K562 (cell line): Measurements from ENCODE around the gene DPH1. TPM values are rescaled to one million over a fixed set of nuclear protein-coding genes. Genes with fewer than 3 reads are reported as not detected.

Experiments used
- ATAC-seq: fragments of 200-7000 bp; cut with Tn5 transposase; 3 replicates; pipeline ENCODE4 v1.9.1; 2020; ENCODE audit warnings: moderate library complexity
- BruUV-seq: library from RNA; stranded (reverse); fragments of 400-500 nt; replicated peaks from 2 replicates; lab custom pipeline; 2021; lab: Mats Ljungman, UMichigan
- CTCF ChIA-PET: fragments of 300-600 bp; formaldehyde crosslinking; extraction: SDS; loops from one replicate; lab custom pipeline; 2021; ENCODE audit warnings: low intra/inter-chr PET ratio; lab: Yijun Ruan, JAX
- POLR2A ChIA-PET: fragments of 300-600, 350-650 bp; sonication (Branson Sonifier 250); formaldehyde crosslinking; extraction: SDS; loops from one replicate; lab custom pipeline; 2021; ENCODE audit warnings: antibody characterized with exemption, inconsistent platforms; lab: Yijun Ruan, JAX
- DNase-seq, 4 experiments: peaks; one replicate each; pipeline versions ENCODE4 v3.0.0 to v3.0.0-alpha.2; 2011 to 2018; ENCODE audit warnings: low spot score in 3 of 4, mixed read lengths in 3 of 4; ENCODE audit errors: extremely low read depth in 1 of 4
- FAIRE-seq: peaks from 2 replicates; lab custom pipeline; 2011; peaks lifted over from hg19 to GRCh38; lab: Jason Lieb, UNC
- H2AFZ ChIP-seq: 2 replicates; pipeline ENCODE4 v1.6.0; 2011; ENCODE audit warnings: low read depth, low read length, control low read depth, inconsistent platforms
- H3K27ac ChIP-seq: fragments of 200-600 bp; 3 replicates; pipeline ENCODE4 v1.8.0; 2011; ENCODE audit warnings: low read depth, mild to moderate bottlenecking, control low read depth, inconsistent platforms, low read length, moderate library complexity, mixed read lengths; ENCODE audit errors: extremely low read depth
- H3K27me3 ChIP-seq, 2 experiments: fragments of 300-600 bp in 1 of 2; 2 replicates in 1 of 2; 3 replicates in 1 of 2; pipeline versions ENCODE4 v1.6.0 to v1.8.0; 2011; ENCODE audit warnings: inconsistent platforms in 2 of 2, low read length in 2 of 2, mild to moderate bottlenecking in 1 of 2, mixed read lengths in 1 of 2, moderate library complexity in 1 of 2; ENCODE audit not compliant: control insufficient read depth in 2 of 2, insufficient read depth in 2 of 2
- H3K36me3 ChIP-seq: fragments of 300-600 bp; 3 replicates; pipeline ENCODE4 v1.8.0; 2011; ENCODE audit warnings: mild to moderate bottlenecking, low read length, inconsistent platforms; ENCODE audit not compliant: control insufficient read depth, insufficient read depth
- H3K4me1 ChIP-seq, 2 experiments: fragments of 200-600 bp in 1 of 2; replicated peaks in 1 of 2; 2 replicates in 1 of 2; 3 replicates in 1 of 2; pipeline versions ENCODE4 v1.5.1 to v1.8.0; 2011; ENCODE audit warnings: inconsistent platforms in 2 of 2, low read length in 2 of 2, mild to moderate bottlenecking in 1 of 2, mixed read lengths in 1 of 2, moderate library complexity in 1 of 2; ENCODE audit not compliant: control insufficient read depth in 2 of 2, insufficient read depth in 2 of 2
- H3K4me2 ChIP-seq: 2 replicates; pipeline ENCODE4 v1.6.1; 2011; ENCODE audit warnings: low read length, control low read depth, inconsistent platforms, mixed read lengths; ENCODE audit not compliant: insufficient read depth
- H3K4me3 ChIP-seq: fragments of 200-600 bp; sonication (generic), shearing (Covaris generic); 2 replicates; pipeline ENCODE4 v1.5.1; 2016; ENCODE audit warnings: control low read depth, inconsistent platforms
- H3K79me2 ChIP-seq: fragments of 200-600 bp; 3 replicates; pipeline ENCODE4 v1.8.0; 2011; ENCODE audit warnings: low read length, inconsistent platforms; ENCODE audit not compliant: control insufficient read depth, insufficient read depth
- H3K9ac ChIP-seq, 2 experiments: 2 replicates each; pipeline versions ENCODE4 v1.6.0 to v1.6.1; 2011; ENCODE audit warnings: low read depth in 2 of 2, low read length in 2 of 2, control low read depth in 1 of 2, inconsistent platforms in 1 of 2, mild to moderate bottlenecking in 1 of 2, mixed read lengths in 1 of 2; ENCODE audit not compliant: insufficient read depth in 1 of 2
- H3K9me1 ChIP-seq: one replicate; pipeline ENCODE4 v1.6.0; 2011; ENCODE audit warnings: inconsistent platforms, mild to moderate bottlenecking, low read length, moderate library complexity; ENCODE audit not compliant: control insufficient read depth, insufficient read depth
- H3K9me3 ChIP-seq: replicated peaks from 2 replicates; pipeline ENCODE4 v1.5.1; 2011; ENCODE audit warnings: low read depth, low read length, inconsistent platforms; ENCODE audit not compliant: control insufficient read depth, insufficient read depth
- H4K20me1 ChIP-seq: replicated peaks from 2 replicates; pipeline ENCODE4 v1.6.1; 2011; ENCODE audit warnings: low read length, inconsistent platforms, mixed read lengths; ENCODE audit not compliant: control insufficient read depth, insufficient read depth
- GATA2 ChIP-seq: sonication (generic); formaldehyde crosslinking; IDR thresholded peaks from 2 replicates; pipeline ENCODE4 v1.4.0; 2020; ENCODE audit warnings: mild to moderate bottlenecking, missing genetic modification reagents
- SIN3A ChIP-seq, 2 experiments: fragments of 150-350 bp in 1 of 2; IDR thresholded peaks; 2 replicates each; pipeline ENCODE4 v1.6.1; 2011 to 2016; ENCODE audit warnings: borderline replicate concordance in 2 of 2, low read depth in 2 of 2, low read length in 2 of 2, mild to moderate bottlenecking in 2 of 2, moderate library complexity in 2 of 2; ENCODE audit not compliant: control insufficient read depth in 1 of 2
- TAF7 ChIP-seq: fragments of 450-650 bp; IDR thresholded peaks from 2 replicates; pipeline ENCODE4 v1.6.1; 2016; ENCODE audit warnings: missing genetic modification characterization, missing compliant biosample characterization
- ZBTB8A ChIP-seq: fragments of 450-650 bp; IDR thresholded peaks from 2 replicates; pipeline ENCODE4 v1.6.1; 2018; ENCODE audit warnings: mild to moderate bottlenecking, moderate library complexity; ENCODE audit not compliant: partially characterized antibody
- ZNF444 ChIP-seq: fragments of 250-450 bp; sonication (Bioruptor Pico); IDR thresholded peaks from 2 replicates; pipeline ENCODE4 v1.4.0; 2020; ENCODE audit warnings: mild to moderate bottlenecking, moderate library complexity
- WGBS: fragments of 100-300 bp; shearing (Covaris generic); methylation state at CpG from one replicate; pipeline ENCODE4 v1.1.6; 2016; ENCODE audit warnings: low coverage, mixed read lengths; ENCODE audit not compliant: insufficient coverage; ENCODE audit errors: missing lambda C conversion rate; 5-methylcytosine and 5-hydroxymethylcytosine counted together
- in situ Hi-C: fragments of 300-500 bp; cut with MboI; formaldehyde crosslinking; loops from 4 replicates; pipeline ENCODE4 v1.15.0; 2018; ENCODE audit warnings: inconsistent platforms, mixed read lengths
- intact Hi-C: fragments of 100-400 bp; cut with micrococcal nuclease; formaldehyde crosslinking; loops from 2 replicates; pipeline ENCODE4 v1.14.2; 2022
- polyA plus RNA-seq, 8 experiments: library from polyadenylated mRNA; depleted of rRNA in 4 of 8; stranded (reverse) in 5 of 8; unstranded in 3 of 8; fragments of >200 nt; fragmentation: Nextera tagmentation in 2 of 8; fragmentation: Illumina TruSeq in 1 of 8; extraction: Ambion mirVana in 2 of 8; extraction: Trizol in 1 of 8; gene quantifications; 2 replicates each; pipeline versions ENCODE4 v1.2.1 to v1.2.3, GENCODE V29; 2011 to 2014; ENCODE audit warnings: inconsistent platforms in 1 of 8, missing spikeins in 1 of 8
- total RNA-seq, 7 experiments: library from RNA; depleted of rRNA in 6 of 7; stranded (reverse); fragments of >200 nt in 6 of 7; fragmentation: Illumina TruSeq in 2 of 7; extraction: Trizol in 2 of 7; gene quantifications; 2 replicates each; pipeline versions ENCODE4 v1.2.1 to v1.2.3, GENCODE V29; 2011 to 2021; ENCODE audit warnings: low replicate concordance in 1 of 7
- TF ChIP-seq, protein P1 (sequence below), 3 experiments: fragments of 200-800 bp in 1 of 3; fragments of 250-450 bp in 1 of 3; fragments of 450-650 bp in 1 of 3; sonication (Bioruptor Pico) in 1 of 3; sonication (Bioruptor generic) in 1 of 3; formaldehyde crosslinking in 1 of 3; IDR thresholded peaks; 2 replicates each; pipeline versions ENCODE4 v1.6.1 to v1.8.0; 2016 to 2022; ENCODE audit warnings: mild to moderate bottlenecking in 2 of 3, missing genetic modification characterization in 2 of 3, missing compliant biosample characterization in 1 of 3, moderate library complexity in 1 of 3

DPH1 gene
- total and polyA plus RNA-seq, 9 of the 15 experiments (the other 6 are each of a cell fraction or from before 2014, with no cell fraction given): 0.42 to 40.6 (median 20.2) TPM

DNA sequence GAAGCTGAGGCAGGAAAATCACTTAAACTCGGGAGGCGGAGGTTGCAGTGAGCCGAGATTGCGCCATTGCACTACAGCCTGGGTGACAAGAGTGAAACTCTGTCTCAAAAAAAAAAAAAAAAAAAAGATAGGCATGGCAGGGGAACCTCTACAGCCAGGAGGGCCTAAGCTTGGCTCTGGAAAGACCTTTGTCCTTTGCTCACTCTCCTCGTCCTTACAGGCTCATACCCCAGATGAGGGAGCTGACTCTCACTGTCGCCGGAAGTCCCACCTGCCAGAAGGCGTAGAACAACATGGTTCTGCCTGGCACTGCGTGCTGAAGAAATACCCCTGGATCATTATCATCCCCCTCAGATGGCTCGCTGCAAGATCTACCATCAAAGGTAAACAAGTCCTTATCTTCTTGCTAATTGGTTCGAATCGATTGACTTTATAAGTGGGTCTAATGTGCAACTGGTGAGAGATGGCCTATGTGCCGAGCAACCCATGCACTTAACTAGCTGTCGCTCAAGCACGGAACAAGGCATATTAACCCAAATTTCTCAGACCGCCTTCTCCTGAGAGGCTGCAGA, 34.5 kb upstream of the DPH1 start (continued):
- TF ChIP-seq GATA2 (CRISPR knock-in tag) (no peak), ZNF444 (no peak)
- TF ChIP-seq, all 486 proteins: peak for 0

DNA sequence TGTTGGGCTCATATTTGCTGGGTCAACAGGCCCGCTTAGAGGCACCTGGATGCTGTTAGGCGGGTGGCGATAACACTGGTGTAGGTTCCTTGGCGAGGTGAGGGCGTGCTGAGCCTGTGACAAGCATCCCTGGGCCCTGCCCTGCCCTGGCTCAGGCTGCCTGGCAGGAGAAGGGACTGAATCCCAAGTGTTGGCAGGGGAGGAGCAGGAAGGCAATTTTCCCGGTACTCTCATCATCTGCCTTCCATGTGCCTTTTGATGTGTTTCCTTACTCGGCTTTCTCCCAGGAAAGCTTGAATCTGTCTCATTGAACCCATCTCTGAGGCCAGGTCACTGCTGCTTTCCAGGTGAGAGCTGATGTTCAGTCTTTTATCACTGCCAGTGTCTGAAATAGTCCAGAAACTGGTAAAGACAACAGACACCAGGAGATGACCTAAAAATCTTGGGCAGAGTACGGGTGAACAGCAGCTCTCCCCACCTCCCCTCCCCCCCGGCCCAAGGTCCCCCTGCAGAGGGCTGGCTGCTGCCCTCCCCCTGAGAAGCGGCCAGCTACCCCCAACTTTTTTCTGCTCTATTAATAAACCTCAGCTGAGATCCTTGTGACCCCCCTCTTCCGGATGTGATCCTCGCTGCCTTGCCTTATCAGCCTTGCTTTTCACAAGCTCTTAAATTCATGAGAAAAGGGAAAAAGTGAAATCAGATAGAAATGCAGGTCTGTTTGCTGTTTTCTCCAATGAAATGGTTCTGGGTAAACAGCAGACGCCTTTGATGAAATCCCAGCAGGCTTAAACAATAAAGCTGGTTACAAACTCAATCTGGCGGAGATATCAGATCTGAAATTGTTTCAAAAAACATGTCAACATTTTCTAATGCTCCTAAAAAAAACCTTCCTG, 33.8 kb upstream of the DPH1 start:
- POLR2A ChIA-PET: interaction anchor here (0.6 kb wide), 1 partner anchor 370 kb away, joined by 3 read pairs; no protein-coding TSS in a partner anchor
- no peak overlapping the region for H3K4me3 ChIP-seq
- H3K9ac ChIP-seq: peak overlapping the region in 1 of 2 experiments; percentile 13; a peak in 1 of 4 replicates
- no TSS peak for BruUV-seq
- no peak for TF ChIP-seq SIN3A (IDR thresholded peaks at IDR 0.05; ENCODE audit: borderline replicate concordance in 2 of 2, control insufficient read depth in 1 of 2, low read depth in 2 of 2, low read length in 2 of 2)
- TF ChIP-seq TAF7 (tag): no peak
- TF ChIP-seq, protein P1, sequence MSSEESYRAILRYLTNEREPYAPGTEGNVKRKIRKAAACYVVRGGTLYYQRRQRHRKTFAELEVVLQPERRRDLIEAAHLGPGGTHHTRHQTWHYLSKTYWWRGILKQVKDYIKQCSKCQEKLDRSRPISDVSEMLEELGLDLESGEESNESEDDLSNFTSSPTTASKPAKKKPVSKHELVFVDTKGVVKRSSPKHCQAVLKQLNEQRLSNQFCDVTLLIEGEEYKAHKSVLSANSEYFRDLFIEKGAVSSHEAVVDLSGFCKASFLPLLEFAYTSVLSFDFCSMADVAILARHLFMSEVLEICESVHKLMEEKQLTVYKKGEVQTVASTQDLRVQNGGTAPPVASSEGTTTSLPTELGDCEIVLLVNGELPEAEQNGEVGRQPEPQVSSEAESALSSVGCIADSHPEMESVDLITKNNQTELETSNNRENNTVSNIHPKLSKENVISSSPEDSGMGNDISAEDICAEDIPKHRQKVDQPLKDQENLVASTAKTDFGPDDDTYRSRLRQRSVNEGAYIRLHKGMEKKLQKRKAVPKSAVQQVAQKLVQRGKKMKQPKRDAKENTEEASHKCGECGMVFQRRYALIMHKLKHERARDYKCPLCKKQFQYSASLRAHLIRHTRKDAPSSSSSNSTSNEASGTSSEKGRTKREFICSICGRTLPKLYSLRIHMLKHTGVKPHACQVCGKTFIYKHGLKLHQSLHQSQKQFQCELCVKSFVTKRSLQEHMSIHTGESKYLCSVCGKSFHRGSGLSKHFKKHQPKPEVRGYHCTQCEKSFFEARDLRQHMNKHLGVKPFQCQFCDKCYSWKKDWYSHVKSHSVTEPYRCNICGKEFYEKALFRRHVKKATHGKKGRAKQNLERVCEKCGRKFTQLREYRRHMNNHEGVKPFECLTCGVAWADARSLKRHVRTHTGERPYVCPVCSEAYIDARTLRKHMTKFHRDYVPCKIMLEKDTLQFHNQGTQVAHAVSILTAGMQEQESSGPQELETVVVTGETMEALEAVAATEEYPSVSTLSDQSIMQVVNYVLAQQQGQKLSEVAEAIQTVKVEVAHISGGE (CRISPR knock-in tag; IDR thresholded peaks at IDR 0.05): no peak
- TF ChIP-seq ZBTB8A: no peak
- TF ChIP-seq, all 486 proteins: peak for 0
- Histone ChIP-seq H3K79me2 (no peaks in the 10 kb centered on the region), H3K9me3 (no peaks in the 10 kb centered on the region), H3K27ac (no peak overlapping the region), H3K27me3 (peaks cover 9 to 38% of the 10 kb centered on the region in 2 experiments; a peak in 4 of 5 replicates), H3K4me2 (no peak overlapping the region), H4K20me1 (0 out of 2 replicates have a peak, but pooled peaks cover 5% of the 10 kb centered on the region), H3K4me1 (peaks cover 0 to 6% of the 10 kb centered on the region in 2 experiments; a peak in 2 of 5 replicates), H2AFZ (no peak overlapping the region), H3K36me3 (no peaks in the 10 kb centered on the region), H3K9me1 (no peaks in the 10 kb centered on the region)
- intact Hi-C loops: no loop called here
- FAIRE-seq (no peak), ATAC-seq (no peak), DNase-seq (no peak)
- CTCF ChIA-PET: no interaction called here
- 16% methylated on average over 8 of the region's 14 CpGs for WGBS
- in situ Hi-C loops: no loop called here
